HepG2 (cell line): ENCODE measurements around the gene ETS2. TPM values are rescaled to one million over a fixed set of nuclear protein-coding genes. Genes with fewer than 3 reads are reported as not detected.

Source experiments
- ATAC-seq: fragments of 200-7000 bp; cut with Tn5 transposase; 3 replicates; pipeline ENCODE4 v1.9.1; 2020; ENCODE audit warnings: mild to moderate bottlenecking, moderate library complexity
- BruUV-seq: library from RNA; stranded (reverse); fragments of 400-500 nt; replicated peaks from 2 replicates; lab custom pipeline; 2021; lab: Mats Ljungman, UMichigan
- CTCF ChIA-PET: fragments of 300-600 bp; formaldehyde crosslinking; extraction: SDS; loops from one replicate; lab custom pipeline; 2021; ENCODE audit warnings: low total read pairs, inconsistent platforms, low intra/inter-chr PET ratio; lab: Yijun Ruan, JAX
- POLR2A ChIA-PET: fragments of 350-600 bp; sonication (Branson Sonifier 250); formaldehyde crosslinking; loops from one replicate; lab custom pipeline; 2020; ENCODE audit warnings: antibody characterized with exemption, inconsistent platforms; lab: Yijun Ruan, JAX
- DNase-seq: peaks from one replicate; pipeline ENCODE4 v3.0.0-alpha.2; 2015; ENCODE audit warnings: low spot score
- FAIRE-seq: peaks from 3 replicates; lab custom pipeline; 2011; peaks lifted over from hg19 to GRCh38; lab: Jason Lieb, UNC
- H2AFZ ChIP-seq: one replicate; pipeline ENCODE4 v1.6.1; 2011; ENCODE audit warnings: low read length, inconsistent platforms
- H3K27ac ChIP-seq: fragments of 300-600 bp; 3 replicates; pipeline ENCODE4 v1.8.0; 2011; ENCODE audit warnings: mixed run types, mild to moderate bottlenecking, mixed read lengths, low read length, inconsistent platforms; ENCODE audit not compliant: insufficient read depth; ENCODE audit errors: extremely low read length
- H3K27me3 ChIP-seq, 2 experiments: fragments of 200-600 bp in 1 of 2; 2 replicates in 1 of 2; 3 replicates in 1 of 2; pipeline versions ENCODE4 v1.6.0 to v1.8.0; 2011; ENCODE audit warnings: low read length in 2 of 2, mild to moderate bottlenecking in 2 of 2, moderate library complexity in 2 of 2, inconsistent platforms in 1 of 2; ENCODE audit not compliant: insufficient read depth in 2 of 2, control insufficient read depth in 1 of 2
- H3K36me3 ChIP-seq, 2 experiments: fragments of 200-600 bp in 1 of 2; replicated peaks in 1 of 2; 2 replicates in 1 of 2; 3 replicates in 1 of 2; pipeline versions ENCODE4 v1.5.1 to v1.8.0; 2011; ENCODE audit warnings: low read length in 2 of 2, inconsistent platforms in 1 of 2; ENCODE audit not compliant: insufficient read depth in 2 of 2, control insufficient read depth in 1 of 2
- H3K4me1 ChIP-seq: 2 replicates; pipeline ENCODE4 v1.5.1; 2012; ENCODE audit warnings: low read length, inconsistent platforms; ENCODE audit not compliant: insufficient read depth
- H3K4me2 ChIP-seq: 2 replicates; pipeline ENCODE4 v1.6.0; 2011; ENCODE audit warnings: low read depth, low read length, inconsistent platforms
- H3K4me3 ChIP-seq, 3 experiments: fragments of 200-600 bp in 1 of 3; sonication (generic), shearing (Covaris generic) in 1 of 3; replicated peaks in 1 of 3; 2 replicates each; pipeline ENCODE4 v1.5.1; 2011 to 2016; ENCODE audit warnings: low read length in 3 of 3, inconsistent platforms in 2 of 3, low read depth in 2 of 3, mild to moderate bottlenecking in 2 of 3, control low read depth in 1 of 3, mixed read lengths in 1 of 3; ENCODE audit not compliant: insufficient read depth in 1 of 3
- H3K79me2 ChIP-seq: one replicate; pipeline ENCODE4 v1.6.1; 2011; ENCODE audit warnings: low read length, inconsistent platforms; ENCODE audit not compliant: insufficient read depth
- H3K9ac ChIP-seq: 2 replicates; pipeline ENCODE4 v1.6.0; 2011; ENCODE audit warnings: mild to moderate bottlenecking, low read depth, low read length, inconsistent platforms; ENCODE audit not compliant: insufficient read depth
- H3K9me3 ChIP-seq: 2 replicates; pipeline ENCODE4 v1.5.1; 2012; ENCODE audit warnings: mild to moderate bottlenecking, low read length
- H4K20me1 ChIP-seq: 2 replicates; pipeline ENCODE4 v1.6.0; 2011; ENCODE audit warnings: inconsistent platforms, mild to moderate bottlenecking, low read length, moderate library complexity; ENCODE audit not compliant: insufficient read depth
- DMAP1 ChIP-seq: IDR thresholded peaks from 2 replicates; pipeline ENCODE4 v1.6.1; 2016
- HDAC2 ChIP-seq: sonication (generic); formaldehyde crosslinking; IDR thresholded peaks from 2 replicates; pipeline ENCODE4 v1.4.0; 2020; ENCODE audit warnings: missing genetic modification reagents
- MAZ ChIP-seq, 2 experiments: sonication (generic) in 1 of 2; formaldehyde crosslinking in 1 of 2; IDR thresholded peaks; 2 replicates each; pipeline versions ENCODE4 v1.5.0 to v1.6.1; 2012 to 2020; ENCODE audit warnings: low read depth in 2 of 2, mild to moderate bottlenecking in 2 of 2, borderline replicate concordance in 1 of 2, improper control_type of control experiment in 1 of 2, low read length in 1 of 2, missing genetic modification reagents in 1 of 2, moderate library complexity in 1 of 2
- NFE2L2 ChIP-seq: fragments of 150-350 bp; IDR thresholded peaks from 2 replicates; pipeline ENCODE4 v1.6.1; 2014; ENCODE audit warnings: low read length
- NR1H2 ChIP-seq: sonication (generic); formaldehyde crosslinking; IDR thresholded peaks from 2 replicates; pipeline ENCODE4 v1.8.1; 2022; ENCODE audit warnings: low read depth, missing genetic modification reagents, borderline replicate concordance
- RNF219 ChIP-seq: sonication (generic); formaldehyde crosslinking; IDR thresholded peaks from 2 replicates; pipeline ENCODE4 v1.5.0; 2020; ENCODE audit warnings: mild to moderate bottlenecking, missing genetic modification reagents
- TFAP4 ChIP-seq: sonication (generic); IDR thresholded peaks from 2 replicates; pipeline ENCODE4 v1.6.1; 2016; ENCODE audit warnings: low read depth, borderline replicate concordance
- U2AF2 ChIP-seq: fragments of 200-400 bp; formaldehyde crosslinking; IDR thresholded peaks from 2 replicates; pipeline ENCODE4 v1.6.1; 2017; ENCODE audit warnings: low read depth, mild to moderate bottlenecking, low read length
- ZNF460 ChIP-seq: sonication (generic); formaldehyde crosslinking; IDR thresholded peaks from 2 replicates; pipeline ENCODE4 v1.5.1; 2020; ENCODE audit warnings: missing genetic modification reagents, mild to moderate bottlenecking, borderline replicate concordance
- ZNF572 ChIP-seq: sonication (generic); formaldehyde crosslinking; IDR thresholded peaks from 2 replicates; pipeline ENCODE4 v1.5.1; 2020; ENCODE audit warnings: mild to moderate bottlenecking, missing genetic modification reagents
- ZNF605 ChIP-seq: sonication (generic); formaldehyde crosslinking; IDR thresholded peaks from 2 replicates; pipeline ENCODE4 v1.8.0; 2022; ENCODE audit warnings: mild to moderate bottlenecking, missing genetic modification reagents
- ZNF609 ChIP-seq: sonication (generic); formaldehyde crosslinking; IDR thresholded peaks from 2 replicates; pipeline ENCODE4 v1.4.0; 2020; ENCODE audit warnings: mild to moderate bottlenecking, missing genetic modification reagents, borderline replicate concordance
- ZNF672 ChIP-seq: sonication (generic); formaldehyde crosslinking; IDR thresholded peaks from 2 replicates; pipeline ENCODE4 v1.8.1; 2022; ENCODE audit warnings: missing genetic modification reagents
- ZNF768 ChIP-seq: sonication (generic); formaldehyde crosslinking; IDR thresholded peaks from 2 replicates; pipeline ENCODE4 v1.4.0; 2020; ENCODE audit warnings: missing genetic modification reagents
- ZNF879 ChIP-seq: sonication (generic); formaldehyde crosslinking; IDR thresholded peaks from 2 replicates; pipeline ENCODE4 v1.8.1; 2023; ENCODE audit warnings: missing genetic modification reagents
- WGBS: methylation state at CpG from one replicate; pipeline ENCODE4 v1.1.6; 2017; ENCODE audit warnings: low lambda C conversion rate; 5-methylcytosine and 5-hydroxymethylcytosine counted together
- in situ Hi-C: cut with HindIII; loops from 2 replicates; pipeline ENCODE4 v1.10.0; 2017; ENCODE audit warnings: low pct_unique_long_range_greater_than_20kb; ENCODE audit not compliant: extremely low pct_ligation_motif_present
- intact Hi-C: fragments of 100-400 bp; cut with micrococcal nuclease; formaldehyde crosslinking; loops from one replicate; pipeline ENCODE4 v1.10.0; 2022; ENCODE audit not compliant: unreplicated experiment
- polyA plus RNA-seq, 8 experiments: library from polyadenylated mRNA; depleted of rRNA in 3 of 8; stranded (reverse) in 7 of 8; unstranded in 1 of 8; fragments of >200 nt; fragmentation: Illumina TruSeq in 4 of 8; extraction: Trizol in 4 of 8; gene quantifications; 2 replicates each; pipeline versions ENCODE4 v1.2.1 to v1.2.3, GENCODE V29; 2011 to 2016; ENCODE audit warnings: low read depth in 4 of 8, missing spikeins in 1 of 8, mixed read lengths in 1 of 8; ENCODE audit not compliant: insufficient read depth in 1 of 8
- total RNA-seq, 5 experiments: library from RNA; depleted of rRNA; stranded (reverse); fragments of >200 nt; fragmentation: Illumina TruSeq; extraction: Trizol; gene quantifications; 2 replicates each; pipeline ENCODE4 v1.2.3, GENCODE V29; 2016; ENCODE audit warnings: low read depth in 1 of 5

Gene ETS2
- total and polyA plus RNA-seq, 2 of the 13 experiments (the other 11 are each of a cell fraction or from before 2014, with no cell fraction given) = 24.6 to 64.4 TPM

GRCh38 chr21:38784458-38785266 lies 21.1 kb upstream of the ETS2 start:
- H3K4me2 ChIP-seq = peak overlapping the region; percentile 18
- H3K4me1 ChIP-seq = peaks cover 78% of the 10 kb centered on the region
- no peaks in the 10 kb centered on the region for H3K27me3 ChIP-seq
- no TSS peak for BruUV-seq
- no peak overlapping the region for H3K4me3 ChIP-seq
- H4K20me1 ChIP-seq = no peaks in the 10 kb centered on the region
- H3K79me2 ChIP-seq = no peaks in the 10 kb centered on the region
- POLR2A ChIA-PET = interaction anchor here (0.6 kb wide), 1 partner anchor 39 kb away, joined by 3 read pairs; no protein-coding TSS in a partner anchor
- CTCF ChIA-PET = no interaction called here
- in situ Hi-C loops (no loop called here), intact Hi-C loops (loop anchor here (5.0 kb wide), 1 partner anchor 38 kb away; no protein-coding TSS in a partner anchor)
- H3K27ac ChIP-seq = peak overlapping the region; percentile 84
- FAIRE-seq (no peak), DNase-seq (peak; percentile 52), ATAC-seq (no peak)
- H3K9ac ChIP-seq = peak overlapping the region; percentile 15; the same call in 1 of the 2 replicates
- WGBS = 48% methylated on average over 7 of the region's 7 CpGs
- peaks cover 11% of the 10 kb centered on the region; the same call in 1 of the 2 replicates for H3K9me3 ChIP-seq
- no peaks in the 10 kb centered on the region for H3K36me3 ChIP-seq
- no peak overlapping the region for H2AFZ ChIP-seq
- TF ChIP-seq TFAP4 (no peak), ZNF572 (CRISPR knock-in tag) (no peak), DMAP1 (no peak), ZNF768 (CRISPR knock-in tag) (no peak), ZNF879 (CRISPR knock-in tag) (no peak), RNF219 (CRISPR knock-in tag) (no peak), HDAC2 (CRISPR knock-in tag) (no peak), NFE2L2 (no peak), ZNF460 (CRISPR knock-in tag) (no peak), NR1H2 (CRISPR knock-in tag) (no peak), ZNF609 (CRISPR knock-in tag) (no peak), ZNF672 (CRISPR knock-in tag) (no peak), MAZ (IDR thresholded peaks at IDR 0.05; ENCODE audit: borderline replicate concordance, low read depth, low read length) (no peak), MAZ (CRISPR knock-in tag; IDR thresholded peaks at IDR 0.05; ENCODE audit: low read depth) (no peak), ZNF605 (CRISPR knock-in tag) (no peak), U2AF2 (no peak)
